Ishikawa (cell line): Measurements from ENCODE around the gene MSX1.

Source experiments
- CEBPB ChIP-seq: IDR thresholded peaks from 2 replicates; pipeline ENCODE4 v1.6.1; 2012
- CREB1 ChIP-seq: IDR thresholded peaks from 2 replicates; pipeline ENCODE4 v1.6.1; 2012; ENCODE audit warnings: low read depth
- EGR1 ChIP-seq: IDR thresholded peaks from 2 replicates; pipeline ENCODE4 v1.6.1; 2012
- EP300 ChIP-seq: IDR thresholded peaks from 2 replicates; pipeline ENCODE4 v1.6.1; 2012; ENCODE audit warnings: borderline replicate concordance
- FOXM1 ChIP-seq: IDR thresholded peaks from 2 replicates; pipeline ENCODE4 v1.6.1; 2012; ENCODE audit warnings: low read depth, borderline replicate concordance
- NFIC ChIP-seq: IDR thresholded peaks from 2 replicates; pipeline ENCODE4 v1.6.1; 2012
- RAD21 ChIP-seq: IDR thresholded peaks from 2 replicates; pipeline ENCODE4 v1.6.1; 2012; ENCODE audit warnings: low read depth
- REST ChIP-seq: IDR thresholded peaks from 2 replicates; pipeline ENCODE4 v1.6.1; 2012; ENCODE audit warnings: low read depth, mild to moderate bottlenecking
- TAF1 ChIP-seq: IDR thresholded peaks from 2 replicates; pipeline ENCODE4 v1.6.1; 2012; ENCODE audit warnings: low read depth, mild to moderate bottlenecking
- TCF12 ChIP-seq: IDR thresholded peaks from 2 replicates; pipeline ENCODE4 v1.6.1; 2012; ENCODE audit warnings: low read depth
- TEAD4 ChIP-seq: IDR thresholded peaks from 2 replicates; pipeline ENCODE4 v1.6.1; 2012
- YY1 ChIP-seq: IDR thresholded peaks from 2 replicates; pipeline ENCODE4 v1.6.1; 2012; ENCODE audit warnings: low read depth
- ZBTB7A ChIP-seq: IDR thresholded peaks from 2 replicates; pipeline ENCODE4 v1.6.1; 2012; ENCODE audit warnings: low read depth
- TF ChIP-seq, protein P1 (sequence below): IDR thresholded peaks from 2 replicates; pipeline ENCODE4 v1.6.1; 2012
- TF ChIP-seq, protein P2 (sequence below): IDR thresholded peaks from 2 replicates; pipeline ENCODE4 v1.6.1; 2012

Gene MSX1

GRCh38 chr4:4845027-4845426 lies 14.4 kb upstream of the MSX1 start:
- TF ChIP-seq REST (no peak), EP300 (no peak), CEBPB (no peak), TCF12 (no peak), FOXM1 (no peak), EGR1 (no peak)
- TF ChIP-seq, protein P1, sequence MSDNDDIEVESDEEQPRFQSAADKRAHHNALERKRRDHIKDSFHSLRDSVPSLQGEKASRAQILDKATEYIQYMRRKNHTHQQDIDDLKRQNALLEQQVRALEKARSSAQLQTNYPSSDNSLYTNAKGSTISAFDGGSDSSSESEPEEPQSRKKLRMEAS = no peak

DNA sequence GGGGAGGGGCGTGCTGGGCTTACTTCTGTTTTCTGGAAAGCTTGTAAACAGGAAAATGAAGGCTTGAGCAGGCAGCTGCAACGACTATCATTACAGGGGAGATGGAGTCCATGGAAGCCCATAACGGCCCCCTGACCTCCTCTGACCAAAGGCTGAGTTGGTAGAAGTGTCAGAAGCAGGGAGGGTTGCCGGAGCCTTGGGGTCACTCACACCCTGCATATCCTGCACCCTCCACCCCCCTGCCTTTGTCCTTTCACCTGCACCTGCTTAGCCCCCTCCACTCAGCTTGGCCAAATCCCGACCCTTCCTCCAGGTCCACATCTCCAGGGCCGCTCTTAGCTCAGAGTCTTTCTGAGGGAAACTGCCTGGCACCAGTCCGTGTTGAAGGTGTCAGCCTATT lies 12.5 kb upstream of the MSX1 start:
- TF ChIP-seq NFIC = no peak
- no peak for TF ChIP-seq ZBTB7A
- TF ChIP-seq, protein P2, sequence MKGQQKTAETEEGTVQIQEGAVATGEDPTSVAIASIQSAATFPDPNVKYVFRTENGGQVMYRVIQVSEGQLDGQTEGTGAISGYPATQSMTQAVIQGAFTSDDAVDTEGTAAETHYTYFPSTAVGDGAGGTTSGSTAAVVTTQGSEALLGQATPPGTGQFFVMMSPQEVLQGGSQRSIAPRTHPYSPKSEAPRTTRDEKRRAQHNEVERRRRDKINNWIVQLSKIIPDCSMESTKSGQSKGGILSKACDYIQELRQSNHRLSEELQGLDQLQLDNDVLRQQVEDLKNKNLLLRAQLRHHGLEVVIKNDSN = no peak
- no peak for TF ChIP-seq FOXM1
- TF ChIP-seq EGR1 = no peak
- TF ChIP-seq REST = no peak
- no peak for TF ChIP-seq TCF12
- no peak for TF ChIP-seq TEAD4
- TF ChIP-seq TAF1 = no peak

DNA sequence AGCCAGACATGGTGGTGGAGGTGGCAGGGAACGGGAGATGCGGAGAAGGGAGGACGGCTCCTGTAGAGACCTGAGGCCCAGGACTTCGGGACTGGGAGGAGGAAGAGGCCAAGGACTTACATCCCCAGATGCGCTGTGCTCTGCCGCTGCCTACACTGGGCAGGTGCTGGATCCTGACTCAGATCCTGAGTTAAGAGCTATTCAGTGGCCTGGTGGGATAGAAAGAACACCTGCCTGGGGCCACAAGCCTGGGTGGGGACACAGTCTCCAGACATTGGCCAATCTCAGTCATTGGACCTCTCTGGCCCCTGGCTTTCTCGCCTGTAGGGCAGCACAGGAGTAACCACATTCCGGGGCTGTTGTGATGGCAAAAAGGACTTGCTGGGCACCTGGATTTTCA lies 10.9 kb upstream of the MSX1 start:
- TF ChIP-seq ZBTB7A (no peak), CREB1 (no peak), NFIC (no peak), TEAD4 (no peak), RAD21 (no peak), TCF12 (no peak), TAF1 (no peak), YY1 (no peak), EP300 (no peak), EGR1 (no peak), REST (no peak), FOXM1 (no peak), CEBPB (no peak)
- TF ChIP-seq, protein P1 = no peak
- TF ChIP-seq, protein P2 = no peak

- TF ChIP-seq FOXM1 (no peak), TEAD4 (no peak), CREB1 (no peak), EP300 (no peak), TCF12 (no peak), ZBTB7A (no peak), TAF1 (no peak), YY1 (no peak), CEBPB (no peak), REST (no peak), RAD21 (no peak), EGR1 (no peak), NFIC (no peak)
- TF ChIP-seq, protein P2 = no peak
- TF ChIP-seq, protein P1 = no peak
Measured at GRCh38 chr4:4849106-4849505, 10.4 kb upstream of the MSX1 start.
